NCI-H345 treated with DMSO at 0.1 percent for 48 hours (cell line): ENCODE measurements around the gene ARHGEF19.
"Not testable (repeated sequence)": the region's sequence is repeated elsewhere in the genome, so short reads cannot be mapped to it uniquely, and the experiment has no call there.

ENCODE experiments used
- DNase-seq: peaks from one replicate; lab custom pipeline; 2025; ENCODE audit not compliant: unreplicated experiment; lab: John Stamatoyannopoulos, UW

The ARHGEF19 gene

GRCh38 chr1:16222716-16223115, 10.3 kb upstream of the ARHGEF19 start:
- DNase-seq = not testable (repeated sequence)

- DNase-seq = no peak
Measured at GRCh38 chr1:16221499-16221898, 9.0 kb upstream of the ARHGEF19 start.

GRCh38 chr1:16219968-16220500, 7.6 kb upstream of the ARHGEF19 start:
- no peak for DNase-seq

- no peak for DNase-seq
Measured at GRCh38 chr1:16218674-16219071, 6.2 kb upstream of the ARHGEF19 start.

- DNase-seq = no peak
Measured at GRCh38 chr1:16218014-16218673, 5.7 kb upstream of the ARHGEF19 start.

GRCh38 chr1:16217061-16217785, 4.8 kb upstream of the ARHGEF19 start:
- DNase-seq = peak; percentile 86

GRCh38 chr1:16215882-16216753, 3.7 kb upstream of the ARHGEF19 start:
- peak; percentile 81 for DNase-seq

GRCh38 chr1:16215240-16215639, 2.8 kb upstream of the ARHGEF19 start:
- DNase-seq = not testable (repeated sequence)

- DNase-seq = not testable (repeated sequence)
Measured at GRCh38 chr1:16213544-16213943, 1.1 kb upstream of the ARHGEF19 start.

GRCh38 chr1:16213013-16213412, 561 bp upstream of the ARHGEF19 start:
- no peak for DNase-seq

- DNase-seq = no peak
Measured at GRCh38 chr1:16211824-16212223, 628 bp downstream of the ARHGEF19 start.

GRCh38 chr1:16210581-16210980, 1.9 kb downstream of the ARHGEF19 start:
- no peak for DNase-seq

- DNase-seq = no peak
Measured at GRCh38 chr1:16209847-16210407, 2.5 kb downstream of the ARHGEF19 start.

- DNase-seq = no peak
Measured at GRCh38 chr1:16209132-16209846, 3.2 kb downstream of the ARHGEF19 start.

GRCh38 chr1:16208270-16208987, 4.0 kb downstream of the ARHGEF19 start:
- DNase-seq = no peak

- no peak for DNase-seq
Measured at GRCh38 chr1:16207318-16208269, 4.9 kb downstream of the ARHGEF19 start.

GRCh38 chr1:16206547-16207317, 5.7 kb downstream of the ARHGEF19 start:
- peak; percentile 97 for DNase-seq
